Measurements from ENCODE around the gene RAB36.

Gene RAB36

GRCh38 chr22:23163665-23164064 lies 18.4 kb downstream of the RAB36 start:
- FAIRE-seq: no peak

GRCh38 chr22:23164091-23164490 lies 18.8 kb downstream of the RAB36 start:
- FAIRE-seq: no peak

- no peak for FAIRE-seq
These were observed 21.0 kb downstream of the RAB36 start for GRCh38 chr22:23166042-23166831.

GRCh38 chr22:23166841-23167616 lies 21.8 kb downstream of the RAB36 start:
- FAIRE-seq: no peak

GRCh38 chr22:23168391-23169042 lies 23.2 kb downstream of the RAB36 start:
- FAIRE-seq: no peak

- no peak for FAIRE-seq
These were observed 23.7 kb downstream of the RAB36 start for GRCh38 chr22:23169043-23169406.

GRCh38 chr22:23175817-23176644 lies 30.8 kb downstream of the RAB36 start:
- no peak for FAIRE-seq

- FAIRE-seq: no peak
These were observed 31.4 kb downstream of the RAB36 start for GRCh38 chr22:23176645-23177027.

GRCh38 chr22:23177197-23177596 lies 31.9 kb downstream of the RAB36 start:
- FAIRE-seq: no peak

GRCh38 chr22:23178512-23179254 lies 33.4 kb downstream of the RAB36 start:
- FAIRE-seq: no peak

GRCh38 chr22:23179381-23180299 lies 34.4 kb downstream of the RAB36 start:
- no peak for FAIRE-seq

GRCh38 chr22:23180301-23180892 lies 35.1 kb downstream of the RAB36 start, which contains the start of gene BCR:
BCR (plus strand) TSS chr22:23180509; CDS start chr22:23180961, 452 bp downstream.
- no peak for FAIRE-seq

GRCh38 chr22:23180893-23181720 lies 35.8 kb downstream of the RAB36 start:
- no peak for FAIRE-seq

- FAIRE-seq: no peak
These were observed 36.5 kb downstream of the RAB36 start for GRCh38 chr22:23181721-23182308.

GRCh38 chr22:23182309-23183060 lies 37.2 kb downstream of the RAB36 start:
- no peak for FAIRE-seq

- FAIRE-seq: no peak
These were observed 37.9 kb downstream of the RAB36 start for GRCh38 chr22:23183061-23183698.

- no peak for FAIRE-seq
These were observed 39.0 kb downstream of the RAB36 start for GRCh38 chr22:23184100-23184763.
